Measurements from ENCODE around the gene RHBG. TPM values are rescaled to one million over a fixed set of nuclear protein-coding genes. Genes with fewer than 3 reads are reported as not detected.

The RHBG gene
- total RNA-seq, 1 donor from 2014 or later, result not detected

- Mint-ChIP-seq H3K4me1 (ENCODE audit: low read depth, unreplicated experiment) (peaks cover 13% of the 10 kb centered on the region), H3K27ac (ENCODE audit: unreplicated experiment) (no peak overlapping the region), H3K27me3 (ENCODE audit: unreplicated experiment) (peaks cover 37% of the 10 kb centered on the region), H3K36me3 (ENCODE audit: unreplicated experiment) (no peaks in the 10 kb centered on the region), H3K9me3 (ENCODE audit: unreplicated experiment) (peaks cover 4% of the 10 kb centered on the region), H3K4me3 (ENCODE audit: unreplicated experiment) (no peak overlapping the region)
- TF ChIP-seq CTCF (IDR thresholded peaks at IDR 0.05; ENCODE audit: partially characterized antibody, unreplicated experiment), result no peak
- no peak for DNase-seq
Observed at GRCh38 chr1:156431366-156431765, 62.4 kb downstream of the RHBG start.

- no peak for DNase-seq
- Mint-ChIP-seq H3K9me3 (ENCODE audit: unreplicated experiment) (peaks cover 4% of the 10 kb centered on the region), H3K4me1 (ENCODE audit: low read depth, unreplicated experiment) (peaks cover 13% of the 10 kb centered on the region), H3K4me3 (ENCODE audit: unreplicated experiment) (no peak overlapping the region), H3K36me3 (ENCODE audit: unreplicated experiment) (no peaks in the 10 kb centered on the region), H3K27me3 (ENCODE audit: unreplicated experiment) (peaks cover 37% of the 10 kb centered on the region), H3K27ac (ENCODE audit: unreplicated experiment) (no peak overlapping the region)
- TF ChIP-seq CTCF (IDR thresholded peaks at IDR 0.05; ENCODE audit: partially characterized antibody, unreplicated experiment), result no peak
Observed at GRCh38 chr1:156431769-156432668, 63.0 kb downstream of the RHBG start.

- H3K9me3 Mint-ChIP-seq (ENCODE audit: unreplicated experiment), result peaks cover 8% of the 10 kb centered on the region
- no peak for TF ChIP-seq CTCF (IDR thresholded peaks at IDR 0.05; ENCODE audit: partially characterized antibody, unreplicated experiment)
- no peaks in the 10 kb centered on the region for H3K36me3 Mint-ChIP-seq (ENCODE audit: unreplicated experiment)
- peaks cover 43% of the 10 kb centered on the region for H3K27me3 Mint-ChIP-seq (ENCODE audit: unreplicated experiment)
- no peak overlapping the region for H3K4me3 Mint-ChIP-seq (ENCODE audit: unreplicated experiment)
- DNase-seq, result no peak
- peaks cover 16% of the 10 kb centered on the region for H3K4me1 Mint-ChIP-seq (ENCODE audit: low read depth, unreplicated experiment)
- H3K27ac Mint-ChIP-seq (ENCODE audit: unreplicated experiment), result no peak overlapping the region
Observed at GRCh38 chr1:156432669-156433018, 63.6 kb downstream of the RHBG start.

- Mint-ChIP-seq H3K4me3 (ENCODE audit: unreplicated experiment) (no peak overlapping the region), H3K4me1 (ENCODE audit: low read depth, unreplicated experiment) (peaks cover 16% of the 10 kb centered on the region)
Observed at GRCh38 chr1:156433032-156433431, 64.0 kb downstream of the RHBG start.

More at GRCh38 chr1:156433032-156433431, 64.0 kb downstream of the RHBG start:
- no peak for DNase-seq
- H3K27me3 Mint-ChIP-seq (ENCODE audit: unreplicated experiment), result peaks cover 43% of the 10 kb centered on the region
- peaks cover 10% of the 10 kb centered on the region for H3K9me3 Mint-ChIP-seq (ENCODE audit: unreplicated experiment)
- H3K36me3 Mint-ChIP-seq (ENCODE audit: unreplicated experiment), result no peaks in the 10 kb centered on the region
- TF ChIP-seq CTCF (IDR thresholded peaks at IDR 0.05; ENCODE audit: partially characterized antibody, unreplicated experiment), result no peak
- H3K27ac Mint-ChIP-seq (ENCODE audit: unreplicated experiment), result no peak overlapping the region

Measured in glutamatergic neuron (in vitro differentiated cells).